Heart left ventricle (tissue), 13 donors: ENCODE results near the gene GADD45B.

Source experiments
- POLR2A ChIP-seq, 2 donors: fragments of 450-650 bp; IDR thresholded peaks; one replicate each; pipeline ENCODE4 v1.6.1; 2017; ENCODE audit warnings: antibody characterized with exemption in 2 of 2, mild to moderate bottlenecking in 2 of 2, moderate library complexity in 2 of 2
- TF ChIP-seq, protein P1 (sequence below), 12 donors: fragments of 200-600 bp; sonication (generic) in 4 of 12; IDR thresholded peaks; one replicate each; pipeline versions ENCODE4 v1.5.0 to v1.8.0; 2018 to 2022; ENCODE audit warnings: antibody characterized with exemption in 12 of 12, mild to moderate bottlenecking in 5 of 12
- donor health status: ischemic (EF 13 %, LVEDD 7.1; RV severe dilation, severe dysfunction).
- donor health status: DM: no; HTN: yes; CAD: no.
- donor health status: DM: no; HTN: no; CAD: no.
- donor health status: ischemic (EF 25% LVEDD 6.9; RV normal size, moderate dysfunction).
- donor health status: ischemic (EF 25% LVEDD 5.7; RV mildly dilated, moderate dysfunction).
- donor health status: ischemic (EF 35%, LVEDD 5.7; RV mildly dilated, moderate dysfunction).
- donor health status: nonischemic (EF 11% LVEDD 7.7; RV severe dilation, severe dysfunction).
- donor health status: DM: yes; HTN: yes; CAD: no.
- donor health status: PGD.
- donor health status: ischemic (EF 29% LVEDD 5.4; RV normal size, mild dysfunction).
- donor health status: nonischemic (EF 23%, LVEDD 6.1; RV moderate dilation, normal function).

DNA sequence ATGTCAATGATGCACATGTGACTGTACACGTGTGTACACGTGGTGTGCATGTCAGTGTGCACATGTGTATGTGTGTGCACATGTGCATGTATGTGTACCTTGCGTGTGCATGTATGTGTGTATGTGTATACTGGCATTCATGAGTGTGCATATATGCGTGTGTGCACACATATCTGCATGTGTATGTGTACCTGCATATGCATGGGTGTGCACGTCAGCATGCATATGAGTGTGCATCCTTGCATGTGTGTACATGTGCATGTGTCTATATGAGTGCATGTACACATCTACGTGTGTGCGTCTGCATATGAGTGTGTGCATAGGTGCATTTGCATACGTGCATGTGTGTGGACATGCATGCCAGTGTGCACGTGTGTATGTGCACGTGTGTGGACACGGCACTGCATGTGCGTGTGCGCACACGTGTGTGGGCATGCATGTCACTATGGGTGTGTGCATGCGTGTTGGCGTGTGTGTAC is 48.5 kb downstream of the GADD45B start:
- no peak for TF ChIP-seq POLR2A (IDR thresholded peaks at IDR 0.05)
- TF ChIP-seq, protein P1, sequence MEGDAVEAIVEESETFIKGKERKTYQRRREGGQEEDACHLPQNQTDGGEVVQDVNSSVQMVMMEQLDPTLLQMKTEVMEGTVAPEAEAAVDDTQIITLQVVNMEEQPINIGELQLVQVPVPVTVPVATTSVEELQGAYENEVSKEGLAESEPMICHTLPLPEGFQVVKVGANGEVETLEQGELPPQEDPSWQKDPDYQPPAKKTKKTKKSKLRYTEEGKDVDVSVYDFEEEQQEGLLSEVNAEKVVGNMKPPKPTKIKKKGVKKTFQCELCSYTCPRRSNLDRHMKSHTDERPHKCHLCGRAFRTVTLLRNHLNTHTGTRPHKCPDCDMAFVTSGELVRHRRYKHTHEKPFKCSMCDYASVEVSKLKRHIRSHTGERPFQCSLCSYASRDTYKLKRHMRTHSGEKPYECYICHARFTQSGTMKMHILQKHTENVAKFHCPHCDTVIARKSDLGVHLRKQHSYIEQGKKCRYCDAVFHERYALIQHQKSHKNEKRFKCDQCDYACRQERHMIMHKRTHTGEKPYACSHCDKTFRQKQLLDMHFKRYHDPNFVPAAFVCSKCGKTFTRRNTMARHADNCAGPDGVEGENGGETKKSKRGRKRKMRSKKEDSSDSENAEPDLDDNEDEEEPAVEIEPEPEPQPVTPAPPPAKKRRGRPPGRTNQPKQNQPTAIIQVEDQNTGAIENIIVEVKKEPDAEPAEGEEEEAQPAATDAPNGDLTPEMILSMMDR (IDR thresholded peaks at IDR 0.05) = no peak
